Endothelial cell of umbilical vein (primary cell): ENCODE results near the gene DBNDD2. TPM values are rescaled to one million over a fixed set of nuclear protein-coding genes. Genes with fewer than 3 reads are reported as not detected.

Experiments used
- BruUV-seq: library from RNA; stranded (reverse); fragments of 400-500 nt; replicated peaks from 2 replicates; lab custom pipeline; 2021; lab: Mats Ljungman, UMichigan
- CTCF ChIA-PET: fragments of 300-600, 350-600 bp; sonication (Branson Sonifier 250); formaldehyde crosslinking; loops from one replicate; lab custom pipeline; 2021; ENCODE audit warnings: antibody characterized with exemption, inconsistent platforms; lab: Charles Lee
- POLR2A ChIA-PET: fragments of 300-600, 350-600 bp; sonication (Branson Sonifier 250); formaldehyde crosslinking; loops from one replicate; lab custom pipeline; 2021; ENCODE audit warnings: antibody characterized with exemption, inconsistent platforms; lab: Charles Lee
- DNase-seq: peaks from one replicate; pipeline ENCODE4 v3.0.0-alpha.2; 2011; ENCODE audit warnings: low read depth, low spot score
- FAIRE-seq: peaks from 2 replicates; lab custom pipeline; 2011; peaks lifted over from hg19 to GRCh38; lab: Jason Lieb, UNC
- H2AFZ ChIP-seq: 2 replicates; pipeline ENCODE4 v1.6.0; 2012; ENCODE audit warnings: low read depth, low read length, control low read depth, inconsistent platforms
- H3K27ac ChIP-seq: 2 replicates; pipeline ENCODE4 v1.5.1; 2011; ENCODE audit warnings: low read depth, mild to moderate bottlenecking, control low read depth, low read length, moderate library complexity; ENCODE audit not compliant: insufficient read depth
- H3K27me3 ChIP-seq, 2 experiments: 2 replicates each; pipeline versions ENCODE4 v1.6.0 to v1.6.1; 2011; ENCODE audit warnings: low read length in 2 of 2, mixed read lengths in 1 of 2; ENCODE audit not compliant: control insufficient read depth in 2 of 2, insufficient read depth in 2 of 2
- H3K36me3 ChIP-seq, 2 experiments: 2 replicates in 1 of 2; 3 replicates in 1 of 2; pipeline ENCODE4 v1.5.1; 2011; ENCODE audit warnings: low read length in 2 of 2, mild to moderate bottlenecking in 1 of 2, moderate library complexity in 1 of 2; ENCODE audit not compliant: control insufficient read depth in 2 of 2, insufficient read depth in 2 of 2; ENCODE audit errors: extremely low read depth in 1 of 2
- H3K4me1 ChIP-seq: 3 replicates; pipeline ENCODE4 v1.5.1; 2011; ENCODE audit warnings: mild to moderate bottlenecking, low read length; ENCODE audit not compliant: control insufficient read depth, insufficient read depth; ENCODE audit errors: extremely low read depth
- H3K4me2 ChIP-seq: 2 replicates; pipeline ENCODE4 v1.6.1; 2011; ENCODE audit warnings: low read length, control low read depth, mixed read lengths; ENCODE audit not compliant: insufficient read depth
- H3K4me3 ChIP-seq, 3 experiments: fragments of 200-600 bp in 1 of 3; sonication (generic), shearing (Covaris generic) in 1 of 3; replicated peaks in 1 of 3; 2 replicates each; pipeline ENCODE4 v1.5.1; 2011 to 2016; ENCODE audit warnings: control low read depth in 3 of 3, low read length in 3 of 3, mild to moderate bottlenecking in 2 of 3, inconsistent platforms in 1 of 3, low read depth in 1 of 3, moderate library complexity in 1 of 3; ENCODE audit not compliant: insufficient read depth in 1 of 3
- H3K79me2 ChIP-seq: 2 replicates; pipeline ENCODE4 v1.6.0; 2012; ENCODE audit warnings: low read length, inconsistent platforms; ENCODE audit not compliant: control insufficient read depth, insufficient read depth
- H3K9ac ChIP-seq: replicated peaks from 2 replicates; pipeline ENCODE3; 2011; ENCODE audit warnings: low read length, control low read depth; ENCODE audit not compliant: insufficient read depth; ENCODE audit errors: extremely low read depth
- H3K9me1 ChIP-seq: replicated peaks from 3 replicates; pipeline ENCODE4 v1.6.0; 2011; ENCODE audit warnings: mild to moderate bottlenecking, low read length; ENCODE audit not compliant: control insufficient read depth, insufficient read depth; ENCODE audit errors: extremely low read depth
- H3K9me3 ChIP-seq: replicated peaks from 2 replicates; pipeline ENCODE4 v1.5.1; 2012; ENCODE audit warnings: low read length, inconsistent platforms; ENCODE audit not compliant: control insufficient read depth, insufficient read depth
- H4K20me1 ChIP-seq: replicated peaks from 2 replicates; pipeline ENCODE3; 2011; ENCODE audit warnings: mild to moderate bottlenecking, low read length; ENCODE audit not compliant: control insufficient read depth, insufficient read depth; ENCODE audit errors: extremely low read depth
- CTCF ChIP-seq, 2 donors: IDR thresholded peaks; 1 replicate in 1 of 2; 2 replicates in 1 of 2; pipeline ENCODE4 v1.5.1; 2011; ENCODE audit warnings: low read length in 2 of 2, mild to moderate bottlenecking in 2 of 2, moderate library complexity in 2 of 2, control low read depth in 1 of 2, inconsistent platforms in 1 of 2, low read depth in 1 of 2; ENCODE audit not compliant: insufficient read depth in 1 of 2; ENCODE audit errors: extremely low read depth in 1 of 2
- EZH2 ChIP-seq: IDR thresholded peaks from 2 replicates; pipeline ENCODE4 v1.6.1; 2012; ENCODE audit warnings: borderline replicate concordance, low read depth, mild to moderate bottlenecking, moderate library complexity, low read length, inconsistent platforms; ENCODE audit not compliant: severe bottlenecking
- FOS ChIP-seq: IDR thresholded peaks from 2 replicates; pipeline ENCODE4 v1.6.1; 2011; ENCODE audit warnings: mild to moderate bottlenecking, low read length, moderate library complexity, borderline replicate concordance; ENCODE audit not compliant: insufficient read depth
- GATA2 ChIP-seq: IDR thresholded peaks from 2 replicates; pipeline ENCODE4 v1.7.0; 2011; ENCODE audit warnings: low read depth, mild to moderate bottlenecking, moderate library complexity, mixed read lengths, low read length; ENCODE audit not compliant: insufficient read length, insufficient read depth
- JUN ChIP-seq: IDR thresholded peaks from 2 replicates; pipeline ENCODE4 v1.6.1; 2011; ENCODE audit warnings: borderline replicate concordance, low read depth; ENCODE audit not compliant: insufficient read length, insufficient read depth
- MAX ChIP-seq: IDR thresholded peaks from 2 replicates; pipeline ENCODE4 v1.6.1; 2011; ENCODE audit not compliant: insufficient read depth, insufficient read length
- MYC ChIP-seq: IDR thresholded peaks from one replicate; pipeline ENCODE4 v1.6.1; 2011; ENCODE audit warnings: mild to moderate bottlenecking, low read depth, low read length
- POLR2A ChIP-seq: IDR thresholded peaks from 2 replicates; pipeline ENCODE4 v1.6.1; 2012; ENCODE audit warnings: low read depth, mild to moderate bottlenecking, control low read depth, low read length
- POLR2AphosphoS5 ChIP-seq: IDR thresholded peaks from 2 replicates; pipeline ENCODE4 v1.6.1; 2012; ENCODE audit warnings: low read depth, mild to moderate bottlenecking, control low read depth, low read length, moderate library complexity; ENCODE audit not compliant: insufficient read depth
- dilution Hi-C: fragments of 300-500 bp; cut with MboI; formaldehyde crosslinking; loops from one replicate; pipeline ENCODE4 v1.15.0; 2019; ENCODE audit warnings: low sequenced_read_pairs; ENCODE audit not compliant: extremely low pct_ligation_motif_present
- intact Hi-C: fragments of 100-400 bp; cut with micrococcal nuclease; formaldehyde crosslinking; loops from one replicate; pipeline ENCODE4 v1.10.0; 2022
- polyA plus RNA-seq, 4 experiments: library from polyadenylated mRNA; depleted of rRNA in 3 of 4; stranded (reverse) in 3 of 4; unstranded in 1 of 4; fragments of >200 nt; gene quantifications; 2 replicates each; pipeline versions ENCODE4 v1.2.1 to v1.2.3, GENCODE V29; 2011 to 2012; ENCODE audit warnings: missing spikeins in 1 of 4
- total RNA-seq: library from RNA; stranded (reverse); gene quantifications from 2 replicates; pipeline ENCODE4 v1.2.3, GENCODE V29; 2021

DBNDD2 gene
- total and polyA plus RNA-seq, 2 donors (not counting 3 experiments of a cell fraction or from before 2014, with no cell fraction given) = 15.6 to 27.9 TPM

DNA sequence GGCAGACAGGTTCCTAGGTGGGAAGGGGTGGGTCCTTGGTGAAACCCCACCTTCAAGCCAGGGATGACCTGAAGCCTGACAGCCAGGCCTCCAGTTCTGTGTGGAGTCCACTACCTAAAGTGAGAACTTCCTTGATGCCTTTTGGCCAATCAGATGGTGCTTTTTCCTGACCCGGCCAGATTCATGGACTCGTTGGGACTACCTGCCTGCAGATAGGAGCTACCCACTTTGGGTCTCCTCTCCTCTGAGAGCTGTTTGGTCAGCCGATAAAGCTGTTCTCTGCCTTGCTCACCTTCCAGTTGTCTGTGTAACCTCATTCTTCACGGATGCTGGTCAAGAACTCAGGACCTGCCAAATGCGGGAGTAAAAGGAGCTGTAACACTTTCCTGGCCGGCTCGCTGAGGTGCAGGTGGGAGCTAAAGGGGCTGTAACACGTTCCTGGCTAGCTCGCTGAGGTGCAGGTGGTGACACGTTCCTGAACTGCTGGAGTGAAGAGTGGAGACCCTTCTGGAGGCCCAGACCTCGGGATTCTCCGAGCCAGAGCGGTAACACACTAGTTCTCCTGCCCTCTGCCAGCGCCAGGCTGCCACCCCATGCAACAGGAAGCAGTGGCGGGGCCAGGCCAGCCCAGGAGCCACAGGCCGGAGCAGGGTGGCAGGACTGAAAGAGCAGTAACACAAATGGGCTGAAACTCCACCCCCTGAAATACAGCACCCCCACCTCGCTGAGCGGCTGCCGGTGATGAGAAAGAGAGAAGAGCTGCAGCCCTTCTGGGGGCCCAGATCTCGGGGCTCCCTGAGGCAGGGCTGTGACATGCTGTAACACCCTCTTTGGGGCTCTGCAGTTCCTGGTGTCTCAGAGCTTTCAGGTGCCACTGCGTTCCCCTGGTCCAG, 13.6 kb upstream of the DBNDD2 start:
- no peaks in the 10 kb centered on the region for H3K9me1 ChIP-seq
- H3K36me3 ChIP-seq = no peaks in the 10 kb centered on the region
- no peaks in the 10 kb centered on the region for H4K20me1 ChIP-seq
- POLR2A ChIA-PET = no interaction called here
- H3K27me3 ChIP-seq = no peaks in the 10 kb centered on the region
- CTCF ChIA-PET = interaction anchor here (1.4 to 1.8 kb wide), 2 partner anchors 10 to 21 kb away, joined by 5 to 8 read pairs; no protein-coding TSS in a partner anchor
- no peak overlapping the region for H3K9ac ChIP-seq
- dilution Hi-C loops = no loop called here
- no peak overlapping the region for H3K4me3 ChIP-seq
- H3K4me2 ChIP-seq = no peak overlapping the region
- FAIRE-seq = no peak
- no peak for DNase-seq
- no peaks in the 10 kb centered on the region for H3K9me3 ChIP-seq
- H3K79me2 ChIP-seq = no peaks in the 10 kb centered on the region
- peaks cover 3% of the 10 kb centered on the region for H3K4me1 ChIP-seq
- TF ChIP-seq GATA2 = no peak
- TF ChIP-seq POLR2A = no peak
- no peak for TF ChIP-seq POLR2AphosphoS5
- no peak for TF ChIP-seq MYC
- no peak for TF ChIP-seq MAX
- no peak for TF ChIP-seq JUN
- no peak for TF ChIP-seq CTCF (IDR thresholded peaks at IDR 0.05; ENCODE audit: extremely low read depth in 1 of 2, insufficient read depth in 1 of 2, low read depth in 1 of 2, low read length in 2 of 2)
- no peak for TF ChIP-seq EZH2
- TF ChIP-seq FOS = no peak
- intact Hi-C loops = no loop called here
- no peak overlapping the region for H3K27ac ChIP-seq
- BruUV-seq = no TSS peak
- no peak overlapping the region for H2AFZ ChIP-seq
